ENCODE measurements around the gene VLDLR.
A peak's percentile ranks its signal among the peaks of the same experiment; 100 is the strongest.

Gene VLDLR

DNA sequence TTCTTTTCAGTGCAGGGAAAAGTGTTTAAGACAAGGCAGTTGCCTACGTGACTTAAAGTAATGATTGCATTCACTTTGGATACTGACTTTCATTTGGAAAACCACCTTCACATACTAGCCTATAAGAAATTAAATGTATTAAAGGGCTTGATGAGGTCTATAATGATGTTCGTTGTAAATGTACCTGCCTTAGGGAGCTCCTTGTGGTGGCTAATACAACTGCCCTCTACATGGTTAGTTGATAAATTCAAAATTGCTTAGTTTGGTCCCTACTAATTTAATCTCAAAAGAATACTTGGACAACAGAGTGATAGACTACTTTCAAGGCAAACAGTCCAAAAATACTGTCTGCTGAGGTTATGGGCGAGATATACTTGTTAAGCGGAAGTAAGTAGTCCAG, 3.8 kb downstream of the VLDLR start (continued):
- TF ChIP-seq, protein P1, sequence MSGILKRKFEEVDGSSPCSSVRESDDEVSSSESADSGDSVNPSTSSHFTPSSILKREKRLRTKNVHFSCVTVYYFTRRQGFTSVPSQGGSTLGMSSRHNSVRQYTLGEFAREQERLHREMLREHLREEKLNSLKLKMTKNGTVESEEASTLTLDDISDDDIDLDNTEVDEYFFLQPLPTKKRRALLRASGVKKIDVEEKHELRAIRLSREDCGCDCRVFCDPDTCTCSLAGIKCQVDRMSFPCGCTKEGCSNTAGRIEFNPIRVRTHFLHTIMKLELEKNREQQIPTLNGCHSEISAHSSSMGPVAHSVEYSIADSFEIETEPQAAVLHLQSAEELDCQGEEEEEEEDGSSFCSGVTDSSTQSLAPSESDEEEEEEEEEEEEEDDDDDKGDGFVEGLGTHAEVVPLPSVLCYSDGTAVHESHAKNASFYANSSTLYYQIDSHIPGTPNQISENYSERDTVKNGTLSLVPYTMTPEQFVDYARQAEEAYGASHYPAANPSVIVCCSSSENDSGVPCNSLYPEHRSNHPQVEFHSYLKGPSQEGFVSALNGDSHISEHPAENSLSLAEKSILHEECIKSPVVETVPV (CRISPR knock-in tag; IDR thresholded peaks at IDR 0.05) = no peak
- TF ChIP-seq ZNF8 (CRISPR knock-in tag; IDR thresholded peaks at IDR 0.05) (no peak), ZC3H10 (CRISPR knock-in tag; IDR thresholded peaks at IDR 0.05) (no peak), POU6F1 (CRISPR knock-in tag; IDR thresholded peaks at IDR 0.05; ENCODE audit: borderline replicate concordance, low read depth) (no peak)

GRCh38 chr9:2628919-2629318, 7.3 kb downstream of the VLDLR start:
- TF ChIP-seq OSR1 (CRISPR knock-in tag; IDR thresholded peaks at IDR 0.05) = no peak
- no peak for ATAC-seq

- ATAC-seq = no peak
- no peak for TF ChIP-seq ISL1 (CRISPR knock-in tag; IDR thresholded peaks at IDR 0.05)
- TF ChIP-seq ARNTL (CRISPR knock-in tag; IDR thresholded peaks at IDR 0.05; ENCODE audit: borderline replicate concordance, low read depth) = no peak
- TF ChIP-seq, protein P2, sequence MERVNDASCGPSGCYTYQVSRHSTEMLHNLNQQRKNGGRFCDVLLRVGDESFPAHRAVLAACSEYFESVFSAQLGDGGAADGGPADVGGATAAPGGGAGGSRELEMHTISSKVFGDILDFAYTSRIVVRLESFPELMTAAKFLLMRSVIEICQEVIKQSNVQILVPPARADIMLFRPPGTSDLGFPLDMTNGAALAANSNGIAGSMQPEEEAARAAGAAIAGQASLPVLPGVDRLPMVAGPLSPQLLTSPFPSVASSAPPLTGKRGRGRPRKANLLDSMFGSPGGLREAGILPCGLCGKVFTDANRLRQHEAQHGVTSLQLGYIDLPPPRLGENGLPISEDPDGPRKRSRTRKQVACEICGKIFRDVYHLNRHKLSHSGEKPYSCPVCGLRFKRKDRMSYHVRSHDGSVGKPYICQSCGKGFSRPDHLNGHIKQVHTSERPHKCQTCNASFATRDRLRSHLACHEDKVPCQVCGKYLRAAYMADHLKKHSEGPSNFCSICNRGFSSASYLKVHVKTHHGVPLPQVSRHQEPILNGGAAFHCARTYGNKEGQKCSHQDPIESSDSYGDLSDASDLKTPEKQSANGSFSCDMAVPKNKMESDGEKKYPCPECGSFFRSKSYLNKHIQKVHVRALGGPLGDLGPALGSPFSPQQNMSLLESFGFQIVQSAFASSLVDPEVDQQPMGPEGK (CRISPR knock-in tag; IDR thresholded peaks at IDR 0.05; ENCODE audit: borderline replicate concordance) = no peak
- TF ChIP-seq ZNF565 (CRISPR knock-in tag; conservative IDR thresholded peaks at IDR 0.05; ENCODE audit: low read depth) = no peak
- TF ChIP-seq ESRRG (CRISPR knock-in tag; IDR thresholded peaks at IDR 0.05) = no peak
- no peak for TF ChIP-seq OSR1 (CRISPR knock-in tag; IDR thresholded peaks at IDR 0.05)
- no peak for TF ChIP-seq ZFP30 (CRISPR knock-in tag; IDR thresholded peaks at IDR 0.05)
- TF ChIP-seq, protein P1 (CRISPR knock-in tag; IDR thresholded peaks at IDR 0.05) = no peak
- no peak for TF ChIP-seq GLIS3 (CRISPR knock-in tag; IDR thresholded peaks at IDR 0.05)
Measured at GRCh38 chr9:2630158-2630557, 8.6 kb downstream of the VLDLR start.

DNA sequence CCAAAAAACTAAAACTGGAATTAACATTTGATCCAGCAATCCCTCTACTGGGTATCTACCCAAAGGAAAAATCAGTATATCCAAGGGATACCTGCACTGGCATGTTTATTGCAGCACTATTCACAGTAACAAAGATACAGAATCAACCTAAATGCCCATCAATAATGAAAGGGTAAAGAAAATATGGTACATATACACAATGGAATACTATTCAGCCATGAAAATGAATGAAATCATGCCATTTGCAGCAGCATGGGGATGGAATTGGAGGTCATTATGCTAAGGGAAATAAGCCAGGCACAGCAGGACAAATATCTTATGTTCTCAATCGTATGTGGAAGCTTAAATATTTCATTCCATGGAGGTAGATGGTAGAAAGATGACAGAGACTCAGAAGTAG, 9.7 kb downstream of the VLDLR start:
- TF ChIP-seq, protein P2 (CRISPR knock-in tag; IDR thresholded peaks at IDR 0.05; ENCODE audit: borderline replicate concordance) = no peak
- TF ChIP-seq ZNF8 (CRISPR knock-in tag; IDR thresholded peaks at IDR 0.05) = peak; percentile 58
- no peak for ATAC-seq

GRCh38 chr9:2634153-2634552, 12.6 kb downstream of the VLDLR start:
- ATAC-seq = no peak
- no peak for TF ChIP-seq RARB (CRISPR knock-in tag; IDR thresholded peaks at IDR 0.05)
- TF ChIP-seq POU6F1 (CRISPR knock-in tag; IDR thresholded peaks at IDR 0.05; ENCODE audit: borderline replicate concordance, low read depth) = no peak
- TF ChIP-seq GLIS3 (CRISPR knock-in tag; IDR thresholded peaks at IDR 0.05) = no peak
- TF ChIP-seq TSHZ2 (CRISPR knock-in tag; IDR thresholded peaks at IDR 0.05) = no peak
- TF ChIP-seq ARNTL (CRISPR knock-in tag; IDR thresholded peaks at IDR 0.05; ENCODE audit: borderline replicate concordance, low read depth) = no peak
- no peak for TF ChIP-seq ISL1 (CRISPR knock-in tag; IDR thresholded peaks at IDR 0.05)
- TF ChIP-seq PPARA (CRISPR knock-in tag; IDR thresholded peaks at IDR 0.05; ENCODE audit: borderline replicate concordance) = no peak
- TF ChIP-seq ZFP3 (CRISPR knock-in tag; IDR thresholded peaks at IDR 0.05) = no peak
- TF ChIP-seq, protein P2 (CRISPR knock-in tag; IDR thresholded peaks at IDR 0.05; ENCODE audit: borderline replicate concordance) = no peak
- TF ChIP-seq, protein P3, sequence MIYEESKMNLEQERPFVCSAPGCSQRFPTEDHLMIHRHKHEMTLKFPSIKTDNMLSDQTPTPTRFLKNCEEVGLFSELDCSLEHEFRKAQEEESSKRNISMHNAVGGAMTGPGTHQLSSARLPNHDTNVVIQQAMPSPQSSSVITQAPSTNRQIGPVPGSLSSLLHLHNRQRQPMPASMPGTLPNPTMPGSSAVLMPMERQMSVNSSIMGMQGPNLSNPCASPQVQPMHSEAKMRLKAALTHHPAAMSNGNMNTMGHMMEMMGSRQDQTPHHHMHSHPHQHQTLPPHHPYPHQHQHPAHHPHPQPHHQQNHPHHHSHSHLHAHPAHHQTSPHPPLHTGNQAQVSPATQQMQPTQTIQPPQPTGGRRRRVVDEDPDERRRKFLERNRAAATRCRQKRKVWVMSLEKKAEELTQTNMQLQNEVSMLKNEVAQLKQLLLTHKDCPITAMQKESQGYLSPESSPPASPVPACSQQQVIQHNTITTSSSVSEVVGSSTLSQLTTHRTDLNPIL (CRISPR knock-in tag; IDR thresholded peaks at IDR 0.05; ENCODE audit: low read depth) = no peak

Data from SK-N-SH treated with all-trans-retinoic acid at 6 μM for 48 hours (cell line).